Karpas-422 (cell line): Measurements from ENCODE around the gene BRF1. TPM values are rescaled to one million over a fixed set of nuclear protein-coding genes. Genes with fewer than 3 reads are reported as not detected.

Experiments
- DNase-seq: peaks from one replicate; pipeline ENCODE4 v3.0.0-alpha.2; 2015
- H2AFZ ChIP-seq: fragments of 200-600 bp; sonication (generic); 2 replicates; pipeline ENCODE4 v1.6.1; 2014; ENCODE audit warnings: antibody characterized with exemption, low read length, mixed read lengths
- H3K27ac ChIP-seq: fragments of 200-600 bp; sonication (generic); 2 replicates; pipeline ENCODE4 v1.5.1; 2014; ENCODE audit warnings: mild to moderate bottlenecking, low read length, moderate library complexity
- H3K27me3 ChIP-seq: fragments of 200-600 bp; sonication (generic); 2 replicates; pipeline ENCODE4 v1.6.1; 2014; ENCODE audit warnings: low read length, mixed read lengths
- H3K36me3 ChIP-seq: fragments of 200-600 bp; sonication (generic); 2 replicates; pipeline ENCODE4 v1.6.1; 2014; ENCODE audit warnings: low read length, mixed read lengths; ENCODE audit not compliant: insufficient read depth
- H3K4me1 ChIP-seq: fragments of 200-600 bp; sonication (generic); 2 replicates; pipeline ENCODE4 v1.6.1; 2014; ENCODE audit warnings: mild to moderate bottlenecking, low read length, mixed read lengths
- H3K4me2 ChIP-seq: fragments of 200-600 bp; sonication (generic); 2 replicates; pipeline ENCODE4 v1.6.1; 2014; ENCODE audit warnings: low read length, low read depth, mild to moderate bottlenecking; ENCODE audit not compliant: poor library complexity, severe bottlenecking
- H3K4me3 ChIP-seq: fragments of 200-600 bp; sonication (generic); 2 replicates; pipeline ENCODE4 v1.5.1; 2014; ENCODE audit warnings: mild to moderate bottlenecking, antibody characterized with exemption, low read length, mixed read lengths
- H3K79me2 ChIP-seq: fragments of 200-600 bp; sonication (generic); 2 replicates; pipeline ENCODE4 v1.6.1; 2014; ENCODE audit warnings: mild to moderate bottlenecking, low read length, mixed read lengths
- H3K9ac ChIP-seq: fragments of 200-600 bp; sonication (generic); 2 replicates; pipeline ENCODE4 v1.6.0; 2014; ENCODE audit warnings: low read length
- H3K9me2 ChIP-seq: fragments of 200-600 bp; sonication (generic), shearing (Covaris generic); replicated peaks from 2 replicates; pipeline ENCODE4 v1.6.0; 2014; ENCODE audit warnings: mild to moderate bottlenecking, low read length, moderate library complexity; ENCODE audit not compliant: insufficient read depth
- H3K9me3 ChIP-seq: fragments of 300-700, 200-600 bp; sonication (generic); 2 replicates; pipeline ENCODE4 v1.6.1; 2014; ENCODE audit warnings: low read length, mixed read lengths
- H4K20me1 ChIP-seq: fragments of 200-600 bp; sonication (generic); 2 replicates; pipeline ENCODE4 v1.6.1; 2014; ENCODE audit warnings: mild to moderate bottlenecking, antibody characterized with exemption, low read length, low read depth; ENCODE audit not compliant: insufficient read depth
- total RNA-seq: library from RNA; depleted of rRNA; stranded (reverse); fragments of >200 nt; shearing (Covaris generic); gene quantifications from 2 replicates; pipeline ENCODE4 v1.2.3, GENCODE V29; 2014; ENCODE audit warnings: low replicate concordance

The BRF1 gene
- total RNA-seq, 1 experiment from 2014 or later = 19.0 TPM

- Histone ChIP-seq H3K27ac (no peak overlapping the region), H3K9ac (no peak overlapping the region), H3K36me3 (peaks cover 19% of the 10 kb centered on the region), H3K9me3 (peaks cover 10% of the 10 kb centered on the region; the same call in 1 of the 2 replicates), H3K4me1 (no peaks in the 10 kb centered on the region), H3K79me2 (peaks cover 46% of the 10 kb centered on the region), H4K20me1 (no peaks in the 10 kb centered on the region), H3K9me2 (no peaks in the 10 kb centered on the region), H2AFZ (no peak overlapping the region), H3K4me3 (no peak overlapping the region), H3K4me2 (no peak overlapping the region), H3K27me3 (no peaks in the 10 kb centered on the region)
- no peak for DNase-seq
Measured at GRCh38 chr14:105241641-105242040, 59.2 kb downstream of the BRF1 start.

GRCh38 chr14:105240811-105241576 is 59.8 kb downstream of the BRF1 start:
- Histone ChIP-seq H3K4me3 (no peak overlapping the region), H3K9ac (no peak overlapping the region), H3K27me3 (no peaks in the 10 kb centered on the region), H2AFZ (no peak overlapping the region), H3K4me2 (no peak overlapping the region), H3K27ac (no peak overlapping the region), H3K79me2 (peaks cover 45% of the 10 kb centered on the region), H3K36me3 (peaks cover 19% of the 10 kb centered on the region), H3K9me2 (no peaks in the 10 kb centered on the region), H3K9me3 (peaks cover 10% of the 10 kb centered on the region; the same call in 1 of the 2 replicates), H3K4me1 (no peaks in the 10 kb centered on the region), H4K20me1 (no peaks in the 10 kb centered on the region)
- no peak for DNase-seq

DNA sequence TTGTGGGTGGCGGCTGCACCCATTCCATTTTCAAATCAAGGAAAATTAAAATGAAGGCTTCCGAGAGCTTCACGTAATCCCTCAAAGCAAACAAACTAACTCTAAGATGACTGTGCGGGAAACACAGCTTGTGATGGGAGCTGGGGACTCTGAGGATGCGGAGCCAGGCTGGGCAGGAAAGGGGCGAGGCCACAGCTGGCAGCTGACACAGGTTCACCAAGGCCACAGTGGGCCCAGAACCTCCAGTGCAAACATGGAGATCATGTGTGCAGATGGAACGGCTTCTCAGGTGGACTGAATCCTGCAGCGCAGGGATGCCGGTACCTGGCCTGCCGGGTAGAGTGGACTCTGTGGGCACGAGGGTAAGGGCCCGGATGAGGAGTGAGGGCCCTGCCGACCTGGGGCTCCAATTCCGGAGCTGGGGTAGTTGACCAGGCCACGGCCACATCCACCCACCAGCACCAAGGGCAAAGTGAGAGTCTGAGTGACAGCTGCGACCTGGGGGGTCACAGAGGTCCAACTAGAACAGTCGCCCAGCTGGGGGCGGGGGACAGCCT is 71.6 kb downstream of the BRF1 start:
- H3K27ac ChIP-seq = no peak overlapping the region
- no peaks in the 10 kb centered on the region for H3K36me3 ChIP-seq
- DNase-seq = no peak
- no peak overlapping the region for H3K9ac ChIP-seq
- H2AFZ ChIP-seq = no peak overlapping the region
- no peaks in the 10 kb centered on the region for H3K79me2 ChIP-seq
- H3K4me2 ChIP-seq = no peak overlapping the region
- H3K4me1 ChIP-seq = no peaks in the 10 kb centered on the region
- no peaks in the 10 kb centered on the region for H3K9me2 ChIP-seq
- no peak overlapping the region for H3K4me3 ChIP-seq
- H4K20me1 ChIP-seq = no peaks in the 10 kb centered on the region
- H3K9me3 ChIP-seq = no peaks in the 10 kb centered on the region
- H3K27me3 ChIP-seq = no peaks in the 10 kb centered on the region

- no peaks in the 10 kb centered on the region for H3K9me3 ChIP-seq
- H3K36me3 ChIP-seq = no peaks in the 10 kb centered on the region
- H4K20me1 ChIP-seq = no peaks in the 10 kb centered on the region
- no peak overlapping the region for H3K27ac ChIP-seq
- no peak overlapping the region for H3K9ac ChIP-seq
- no peak overlapping the region for H3K4me3 ChIP-seq
- no peak overlapping the region for H3K4me2 ChIP-seq
- H2AFZ ChIP-seq = no peak overlapping the region
- H3K4me1 ChIP-seq = no peaks in the 10 kb centered on the region
- H3K9me2 ChIP-seq = no peaks in the 10 kb centered on the region
- no peaks in the 10 kb centered on the region for H3K79me2 ChIP-seq
- no peak for DNase-seq
- H3K27me3 ChIP-seq = no peaks in the 10 kb centered on the region
Measured at GRCh38 chr14:105228562-105228961, 72.2 kb downstream of the BRF1 start.

DNA sequence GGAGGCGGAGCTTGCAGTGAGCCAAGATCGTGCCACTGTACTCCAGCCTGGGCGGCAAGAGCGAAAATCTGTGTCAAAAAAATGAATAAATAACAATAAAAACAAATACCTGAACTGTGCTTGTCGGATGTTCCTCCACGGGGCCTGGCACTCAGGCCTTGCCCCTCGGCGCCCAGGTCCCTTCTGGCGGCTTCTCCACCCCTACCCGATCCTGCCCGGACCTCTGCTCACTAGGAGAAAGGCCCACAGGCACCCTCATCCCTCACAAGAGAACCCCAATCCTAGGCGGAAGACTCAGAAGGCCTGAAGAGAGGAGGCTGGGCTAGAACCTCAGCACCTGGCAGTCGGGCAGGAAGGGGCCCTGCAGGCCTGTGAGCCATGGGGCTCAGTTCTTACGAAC is 73.5 kb downstream of the BRF1 start:
- DNase-seq = no peak
- Histone ChIP-seq H3K9ac (no peak overlapping the region), H3K79me2 (no peaks in the 10 kb centered on the region), H2AFZ (no peak overlapping the region), H3K27ac (no peak overlapping the region), H3K9me3 (no peaks in the 10 kb centered on the region), H3K27me3 (no peaks in the 10 kb centered on the region), H3K4me1 (no peaks in the 10 kb centered on the region), H3K4me3 (no peak overlapping the region), H3K4me2 (no peak overlapping the region), H3K36me3 (no peaks in the 10 kb centered on the region), H3K9me2 (no peaks in the 10 kb centered on the region), H4K20me1 (no peaks in the 10 kb centered on the region)

DNA sequence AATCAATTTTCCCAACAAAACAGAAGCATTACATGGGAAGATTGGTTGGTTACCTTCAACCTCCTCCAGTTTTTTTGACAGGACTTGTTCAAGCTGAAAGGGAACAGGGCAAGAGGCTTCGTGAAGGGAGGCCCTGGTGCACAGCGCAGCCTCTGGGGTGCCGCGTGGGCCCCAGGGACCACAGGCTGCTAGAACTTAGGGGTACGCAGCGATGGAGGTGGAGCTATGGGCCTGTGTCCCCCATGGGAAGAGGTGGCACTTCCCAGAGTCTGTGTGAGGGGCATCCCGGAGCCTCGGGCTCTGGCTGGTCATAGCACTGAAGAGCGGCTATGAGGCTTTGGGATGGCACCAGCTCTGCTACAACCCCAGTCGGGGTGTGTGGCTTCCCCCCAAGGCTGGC is 74.6 kb downstream of the BRF1 start:
- H3K79me2 ChIP-seq = no peaks in the 10 kb centered on the region
- no peaks in the 10 kb centered on the region for H3K9me2 ChIP-seq
- no peaks in the 10 kb centered on the region for H3K9me3 ChIP-seq
- H2AFZ ChIP-seq = no peak overlapping the region
- no peak overlapping the region for H3K4me2 ChIP-seq
- no peaks in the 10 kb centered on the region for H3K4me1 ChIP-seq
- H3K9ac ChIP-seq = no peak overlapping the region
- H3K27ac ChIP-seq = no peak overlapping the region
- H4K20me1 ChIP-seq = no peaks in the 10 kb centered on the region
- H3K36me3 ChIP-seq = no peaks in the 10 kb centered on the region
- DNase-seq = no peak
- H3K27me3 ChIP-seq = no peaks in the 10 kb centered on the region
- H3K4me3 ChIP-seq = no peak overlapping the region

GRCh38 chr14:105224845-105225570 is 75.8 kb downstream of the BRF1 start:
- H3K79me2 ChIP-seq = no peaks in the 10 kb centered on the region
- H3K27ac ChIP-seq = no peak overlapping the region
- H3K4me1 ChIP-seq = no peaks in the 10 kb centered on the region
- no peaks in the 10 kb centered on the region for H3K27me3 ChIP-seq
- no peaks in the 10 kb centered on the region for H3K36me3 ChIP-seq
- no peak overlapping the region for H3K9ac ChIP-seq
- H3K4me3 ChIP-seq = no peak overlapping the region
- no peaks in the 10 kb centered on the region for H3K9me2 ChIP-seq
- DNase-seq = no peak
- no peaks in the 10 kb centered on the region for H4K20me1 ChIP-seq
- no peak overlapping the region for H3K4me2 ChIP-seq
- no peaks in the 10 kb centered on the region for H3K9me3 ChIP-seq
- no peak overlapping the region for H2AFZ ChIP-seq

DNA sequence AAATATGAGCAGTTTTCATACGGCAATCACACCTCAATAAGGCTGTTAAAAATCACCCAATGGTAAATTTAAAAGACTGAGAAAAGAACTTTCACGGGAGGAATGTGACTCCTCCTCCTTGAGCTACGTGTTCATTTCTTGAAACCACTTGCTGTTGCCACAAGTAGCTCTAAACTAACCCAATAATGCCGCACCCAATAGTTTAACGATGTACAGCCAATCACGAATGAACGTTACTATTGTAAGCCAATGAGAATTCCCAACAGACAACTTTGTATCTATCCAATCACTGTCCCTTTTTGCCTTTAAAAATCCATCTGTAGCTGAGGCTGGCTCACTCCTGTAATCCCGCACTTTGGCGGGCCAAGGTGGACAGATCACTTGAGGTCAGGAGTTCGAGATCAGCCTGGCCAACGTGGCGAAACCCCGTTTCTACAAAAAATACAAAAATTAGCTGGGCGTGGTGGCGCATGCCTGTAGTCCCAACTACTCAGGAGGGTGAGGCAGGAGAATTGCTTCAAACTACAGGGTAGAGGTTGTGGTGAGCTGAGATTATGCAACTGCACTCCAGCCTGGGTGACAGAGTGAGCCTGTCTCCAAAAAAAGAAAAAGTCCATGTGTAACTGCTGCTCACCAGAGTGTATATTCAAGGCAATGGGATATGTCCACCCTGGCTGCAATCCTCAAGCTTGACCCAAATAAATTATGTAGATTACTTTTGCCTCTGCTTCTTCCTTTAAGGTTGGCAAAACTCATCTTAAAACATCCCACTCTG is 76.8 kb downstream of the BRF1 start:
- Histone ChIP-seq H3K27ac (no peak overlapping the region), H4K20me1 (no peaks in the 10 kb centered on the region), H2AFZ (no peak overlapping the region), H3K9ac (no peak overlapping the region), H3K4me1 (no peaks in the 10 kb centered on the region), H3K79me2 (no peaks in the 10 kb centered on the region), H3K36me3 (no peaks in the 10 kb centered on the region), H3K4me3 (no peak overlapping the region), H3K4me2 (no peak overlapping the region), H3K9me2 (no peaks in the 10 kb centered on the region), H3K9me3 (no peaks in the 10 kb centered on the region), H3K27me3 (no peaks in the 10 kb centered on the region)
- DNase-seq = no peak
